ENCODE results near the gene SYVN1.

The SYVN1 gene

GRCh38 chr11:65118097-65118837 is 16.1 kb downstream of the SYVN1 start:
- no peak overlapping the region for H2AFZ ChIP-seq
- H3K4me3 ChIP-seq (ENCODE audit: low read depth, low read length), result peak overlapping the region; percentile 75
- no peak overlapping the region for H3K9ac ChIP-seq
- no peaks in the 10 kb centered on the region for H3K36me3 ChIP-seq (ENCODE audit: control insufficient read depth, insufficient read depth, low read length)
- H3K9me3 ChIP-seq (ENCODE audit: control insufficient read depth, low read length), result no peaks in the 10 kb centered on the region
- peak overlapping the region; percentile 39 for H3K27ac ChIP-seq
- H3K4me1 ChIP-seq, result peaks cover 8% of the 10 kb centered on the region
- H3K27me3 ChIP-seq (ENCODE audit: control insufficient read depth, insufficient read depth, low read length), result no peaks in the 10 kb centered on the region
- peaks cover 11% of the 10 kb centered on the region for H3K79me2 ChIP-seq
- H3K4me2 ChIP-seq (ENCODE audit: low read length), result no peak overlapping the region
- no peak for TF ChIP-seq CTCF (IDR thresholded peaks at IDR 0.05)

GRCh38 chr11:65117206-65118096 is 16.9 kb downstream of the SYVN1 start, which contains the start of gene ZNHIT2:
ZNHIT2 (minus strand) TSS chr11:65117701; CDS start chr11:65117653, 48 bp downstream.
- peak within 1 kb of the TSS; percentile 67 for H3K9ac ChIP-seq
- no peaks in the 10 kb centered on the region for H3K9me3 ChIP-seq (ENCODE audit: control insufficient read depth, low read length)
- H3K79me2 ChIP-seq, result peaks cover 11% of the 10 kb centered on the region
- TF ChIP-seq CTCF (IDR thresholded peaks at IDR 0.05), result peak; percentile 89
- peak within 1 kb of the TSS; percentile 79 for H3K4me2 ChIP-seq (ENCODE audit: low read length)
- H2AFZ ChIP-seq, result peak within 1 kb of the TSS; percentile 62
- H3K4me1 ChIP-seq, result peaks cover 8% of the 10 kb centered on the region
- no peaks in the 10 kb centered on the region for H3K36me3 ChIP-seq (ENCODE audit: control insufficient read depth, insufficient read depth, low read length)
- H3K27me3 ChIP-seq (ENCODE audit: control insufficient read depth, insufficient read depth, low read length), result no peaks in the 10 kb centered on the region
- H3K4me3 ChIP-seq (ENCODE audit: low read depth, low read length), result peak within 1 kb of the TSS; percentile 75
- peak within 1 kb of the TSS; percentile 90 for H3K27ac ChIP-seq

- no peaks in the 10 kb centered on the region for H3K9me3 ChIP-seq (ENCODE audit: control insufficient read depth, low read length)
- peak overlapping the region; percentile 67 for H3K9ac ChIP-seq
- peak overlapping the region; percentile 75 for H3K4me3 ChIP-seq (ENCODE audit: low read depth, low read length)
- H3K27ac ChIP-seq, result peak overlapping the region; percentile 90
- H3K4me1 ChIP-seq, result peaks cover 8% of the 10 kb centered on the region
- no peaks in the 10 kb centered on the region for H3K27me3 ChIP-seq (ENCODE audit: control insufficient read depth, insufficient read depth, low read length)
- no peaks in the 10 kb centered on the region for H3K36me3 ChIP-seq (ENCODE audit: control insufficient read depth, insufficient read depth, low read length)
- peaks cover 9% of the 10 kb centered on the region for H3K79me2 ChIP-seq
- TF ChIP-seq CTCF (IDR thresholded peaks at IDR 0.05), result no peak
- peak overlapping the region; percentile 62 for H2AFZ ChIP-seq
- peak overlapping the region; percentile 79 for H3K4me2 ChIP-seq (ENCODE audit: low read length)
Observed at GRCh38 chr11:65116370-65117205, 17.7 kb downstream of the SYVN1 start.

GRCh38 chr11:65115361-65116082 is 18.8 kb downstream of the SYVN1 start:
- H3K4me3 ChIP-seq (ENCODE audit: low read depth, low read length), result no peak overlapping the region
- H3K27me3 ChIP-seq (ENCODE audit: control insufficient read depth, insufficient read depth, low read length), result no peaks in the 10 kb centered on the region
- no peak overlapping the region for H3K9ac ChIP-seq
- peaks cover 2% of the 10 kb centered on the region for H3K79me2 ChIP-seq
- H3K4me1 ChIP-seq, result peaks cover 5% of the 10 kb centered on the region
- H3K27ac ChIP-seq, result no peak overlapping the region
- TF ChIP-seq CTCF (IDR thresholded peaks at IDR 0.05), result no peak
- no peaks in the 10 kb centered on the region for H3K9me3 ChIP-seq (ENCODE audit: control insufficient read depth, low read length)
- H3K36me3 ChIP-seq (ENCODE audit: control insufficient read depth, insufficient read depth, low read length), result no peaks in the 10 kb centered on the region
- no peak overlapping the region for H2AFZ ChIP-seq
- peak overlapping the region; percentile 79 for H3K4me2 ChIP-seq (ENCODE audit: low read length)

Data from parathyroid adenoma (tissue), 2 donors.